Karpas-422 (cell line): ENCODE results near the gene KAT14. TPM values are rescaled to one million over a fixed set of nuclear protein-coding genes. Genes with fewer than 3 reads are reported as not detected.
"Not testable (repeated sequence)": the region's sequence is repeated elsewhere in the genome, so short reads cannot be mapped to it uniquely, and the experiment has no call there.

ENCODE experiments used
- DNase-seq: peaks from one replicate; pipeline ENCODE4 v3.0.0-alpha.2; 2015
- H2AFZ ChIP-seq: fragments of 200-600 bp; sonication (generic); 2 replicates; pipeline ENCODE4 v1.6.1; 2014; ENCODE audit warnings: antibody characterized with exemption, low read length, mixed read lengths
- H3K27ac ChIP-seq: fragments of 200-600 bp; sonication (generic); 2 replicates; pipeline ENCODE4 v1.5.1; 2014; ENCODE audit warnings: mild to moderate bottlenecking, low read length, moderate library complexity
- H3K27me3 ChIP-seq: fragments of 200-600 bp; sonication (generic); 2 replicates; pipeline ENCODE4 v1.6.1; 2014; ENCODE audit warnings: low read length, mixed read lengths
- H3K36me3 ChIP-seq: fragments of 200-600 bp; sonication (generic); 2 replicates; pipeline ENCODE4 v1.6.1; 2014; ENCODE audit warnings: low read length, mixed read lengths; ENCODE audit not compliant: insufficient read depth
- H3K4me1 ChIP-seq: fragments of 200-600 bp; sonication (generic); 2 replicates; pipeline ENCODE4 v1.6.1; 2014; ENCODE audit warnings: mild to moderate bottlenecking, low read length, mixed read lengths
- H3K4me2 ChIP-seq: fragments of 200-600 bp; sonication (generic); 2 replicates; pipeline ENCODE4 v1.6.1; 2014; ENCODE audit warnings: low read length, low read depth, mild to moderate bottlenecking; ENCODE audit not compliant: poor library complexity, severe bottlenecking
- H3K4me3 ChIP-seq: fragments of 200-600 bp; sonication (generic); 2 replicates; pipeline ENCODE4 v1.5.1; 2014; ENCODE audit warnings: mild to moderate bottlenecking, antibody characterized with exemption, low read length, mixed read lengths
- H3K79me2 ChIP-seq: fragments of 200-600 bp; sonication (generic); 2 replicates; pipeline ENCODE4 v1.6.1; 2014; ENCODE audit warnings: mild to moderate bottlenecking, low read length, mixed read lengths
- H3K9ac ChIP-seq: fragments of 200-600 bp; sonication (generic); 2 replicates; pipeline ENCODE4 v1.6.0; 2014; ENCODE audit warnings: low read length
- H3K9me2 ChIP-seq: fragments of 200-600 bp; sonication (generic), shearing (Covaris generic); replicated peaks from 2 replicates; pipeline ENCODE4 v1.6.0; 2014; ENCODE audit warnings: mild to moderate bottlenecking, low read length, moderate library complexity; ENCODE audit not compliant: insufficient read depth
- H3K9me3 ChIP-seq: fragments of 300-700, 200-600 bp; sonication (generic); 2 replicates; pipeline ENCODE4 v1.6.1; 2014; ENCODE audit warnings: low read length, mixed read lengths
- H4K20me1 ChIP-seq: fragments of 200-600 bp; sonication (generic); 2 replicates; pipeline ENCODE4 v1.6.1; 2014; ENCODE audit warnings: mild to moderate bottlenecking, antibody characterized with exemption, low read length, low read depth; ENCODE audit not compliant: insufficient read depth
- total RNA-seq: library from RNA; depleted of rRNA; stranded (reverse); fragments of >200 nt; shearing (Covaris generic); gene quantifications from 2 replicates; pipeline ENCODE4 v1.2.3, GENCODE V29; 2014; ENCODE audit warnings: low replicate concordance

KAT14 gene
- total RNA-seq, 1 experiment from 2014 or later, result 14.5 TPM

DNA sequence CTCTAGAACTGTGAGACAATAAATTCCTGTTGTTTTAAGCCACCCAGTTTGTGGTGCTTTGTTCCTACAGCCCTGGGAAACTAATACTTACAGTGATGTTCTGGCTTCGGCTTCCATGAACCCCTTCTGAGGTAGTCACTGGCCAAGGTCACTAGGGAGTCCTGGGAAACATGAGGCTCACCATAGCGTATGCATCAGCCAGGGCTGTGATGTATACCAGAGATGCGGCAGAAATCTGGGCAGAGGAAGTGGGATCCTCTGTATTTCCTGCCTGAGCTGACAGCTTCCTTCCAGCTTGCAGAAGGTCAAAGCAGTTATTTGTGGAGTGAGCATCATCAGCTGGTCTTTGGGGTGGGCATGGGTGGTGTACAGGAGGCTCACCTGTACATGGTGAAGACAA lies 27.9 kb downstream of the KAT14 start:
- Histone ChIP-seq H2AFZ (no peak overlapping the region), H3K9ac (no peak overlapping the region), H3K79me2 (peaks cover 43% of the 10 kb centered on the region), H3K36me3 (peaks cover 25% of the 10 kb centered on the region; the same call in 1 of the 2 replicates), H3K27ac (no peak overlapping the region), H3K9me2 (no peaks in the 10 kb centered on the region), H3K27me3 (no peaks in the 10 kb centered on the region), H3K4me2 (no peak overlapping the region), H3K4me3 (no peak overlapping the region), H4K20me1 (no peaks in the 10 kb centered on the region), H3K9me3 (no peaks in the 10 kb centered on the region), H3K4me1 (no peaks in the 10 kb centered on the region)
- DNase-seq, result no peak

DNA sequence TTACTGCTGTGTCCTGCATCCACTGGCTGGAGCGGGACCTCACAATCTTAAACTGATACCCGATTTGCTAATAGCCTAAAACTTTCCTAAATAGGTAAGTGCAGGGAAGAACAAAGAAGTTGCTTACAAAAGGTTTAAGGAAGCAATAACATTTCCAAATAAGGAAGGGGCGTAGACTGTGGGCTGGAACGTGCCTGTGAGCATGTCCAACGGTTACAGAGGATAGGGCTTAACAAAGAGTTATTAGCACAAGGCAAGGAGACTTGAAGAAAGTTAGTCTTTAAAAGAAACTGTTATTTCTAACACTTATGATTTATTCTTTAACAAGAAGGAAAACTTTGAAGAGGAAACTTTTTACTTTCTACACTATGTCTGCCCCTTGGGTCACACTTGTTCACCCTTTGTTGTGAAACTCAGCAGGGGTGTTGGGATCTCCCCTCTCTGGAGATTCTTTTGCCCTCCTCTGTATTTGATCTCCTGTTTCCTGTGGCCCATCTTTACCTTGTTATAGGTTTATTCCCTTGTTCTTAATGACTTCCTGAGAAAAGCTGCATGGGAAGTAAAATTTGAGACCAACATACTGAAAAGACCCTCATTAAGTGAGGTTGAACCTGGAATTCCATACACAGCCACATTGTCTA lies 28.7 kb downstream of the KAT14 start:
- Histone ChIP-seq H3K4me1 (no peaks in the 10 kb centered on the region), H3K27me3 (no peaks in the 10 kb centered on the region), H3K9me2 (no peaks in the 10 kb centered on the region), H3K36me3 (peaks cover 29% of the 10 kb centered on the region; the same call in 1 of the 2 replicates), H3K4me2 (no peak overlapping the region), H3K9me3 (no peaks in the 10 kb centered on the region), H4K20me1 (no peaks in the 10 kb centered on the region), H3K9ac (no peak overlapping the region), H2AFZ (no peak overlapping the region), H3K27ac (no peak overlapping the region), H3K79me2 (peaks cover 48% of the 10 kb centered on the region), H3K4me3 (no peak overlapping the region)
- no peak for DNase-seq

DNA sequence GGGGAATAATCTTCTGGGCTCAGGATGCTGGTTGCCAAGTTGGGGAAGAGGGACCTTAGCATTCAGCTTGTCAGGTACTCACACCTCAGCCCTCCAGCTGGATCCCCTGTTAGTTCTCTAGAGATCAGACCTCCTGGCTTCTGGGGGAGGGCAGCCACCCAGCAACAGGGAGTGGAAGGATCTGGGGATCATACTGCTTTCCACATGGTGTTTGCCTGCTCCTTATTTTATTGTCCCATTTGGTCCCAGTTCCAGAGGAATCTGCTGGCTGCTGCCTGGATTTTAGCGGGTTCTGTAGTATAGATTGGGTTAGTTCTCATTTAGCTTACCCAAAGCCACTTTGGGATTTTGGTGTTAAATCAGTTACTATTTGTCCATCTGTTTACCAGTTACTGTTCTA lies 29.3 kb downstream of the KAT14 start:
- peaks cover 48% of the 10 kb centered on the region for H3K79me2 ChIP-seq
- DNase-seq, result no peak
- H3K27me3 ChIP-seq, result no peaks in the 10 kb centered on the region
- H2AFZ ChIP-seq, result no peak overlapping the region
- peaks cover 29% of the 10 kb centered on the region; the same call in 1 of the 2 replicates for H3K36me3 ChIP-seq
- H3K9me2 ChIP-seq, result no peaks in the 10 kb centered on the region
- H3K27ac ChIP-seq, result no peak overlapping the region
- no peak overlapping the region for H3K9ac ChIP-seq
- H4K20me1 ChIP-seq, result no peaks in the 10 kb centered on the region
- no peaks in the 10 kb centered on the region for H3K4me1 ChIP-seq
- H3K4me2 ChIP-seq, result no peak overlapping the region
- no peak overlapping the region for H3K4me3 ChIP-seq
- no peaks in the 10 kb centered on the region for H3K9me3 ChIP-seq

DNA sequence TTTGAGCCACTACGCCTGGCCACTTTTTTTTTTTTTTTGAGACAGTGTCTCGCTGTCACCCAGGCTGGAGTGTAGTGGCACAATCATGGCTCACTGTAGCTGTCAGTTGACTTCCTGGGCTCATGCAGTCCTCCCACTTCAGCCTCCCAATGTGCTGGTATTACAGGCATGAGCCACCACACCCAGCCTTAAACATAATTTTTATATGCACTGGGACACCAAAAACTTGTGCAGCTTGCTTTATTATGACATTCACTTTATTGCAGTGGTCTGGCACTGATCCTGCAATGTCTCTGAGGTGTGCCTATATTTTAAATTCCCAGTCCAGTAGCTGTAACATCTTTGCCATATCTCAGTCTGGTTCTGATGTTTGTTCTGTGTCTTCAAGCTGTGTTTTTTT lies 34.7 kb downstream of the KAT14 start:
- H3K4me1 ChIP-seq, result no peaks in the 10 kb centered on the region

DNA sequence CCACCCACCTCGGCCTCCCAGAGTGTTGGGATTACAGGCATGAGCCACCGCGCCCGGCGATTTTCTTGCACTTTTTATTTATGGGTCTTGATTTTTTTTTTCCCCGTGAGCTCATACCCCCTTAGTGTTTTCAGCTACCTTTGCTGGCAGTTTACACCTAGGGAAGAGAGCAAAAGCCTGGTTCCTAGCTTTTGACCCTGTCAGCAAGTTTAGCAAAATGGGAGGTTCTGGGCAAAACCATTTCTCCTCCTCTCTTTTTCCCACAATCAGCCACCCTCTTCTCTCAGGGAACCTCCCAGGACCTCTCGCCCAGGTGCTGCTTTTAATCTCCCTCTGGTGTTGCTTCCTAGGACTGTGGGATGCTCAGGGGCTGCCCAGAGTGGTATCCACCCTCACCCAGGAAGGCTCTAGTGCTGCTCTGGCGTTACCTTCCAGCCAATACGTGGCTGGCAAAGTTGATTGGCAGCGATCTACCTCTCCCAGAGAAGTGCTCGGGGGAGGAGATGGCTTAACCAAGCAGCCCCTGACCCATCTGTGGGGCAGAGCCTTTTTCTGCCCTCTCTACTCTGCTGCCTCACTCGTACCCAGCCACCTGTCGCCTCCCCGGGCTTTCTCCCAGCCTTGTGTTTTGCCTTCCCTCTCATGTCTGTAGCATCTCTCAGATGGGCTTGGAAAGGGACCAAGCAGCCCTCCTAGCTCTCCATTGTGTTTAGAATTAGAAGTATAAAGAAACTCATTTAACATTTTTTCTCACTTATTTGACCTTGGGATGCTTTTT lies 37.4 kb downstream of the KAT14 start:
- H3K79me2 ChIP-seq, result peaks cover 58% of the 10 kb centered on the region
- H3K36me3 ChIP-seq, result peaks cover 17% of the 10 kb centered on the region; the same call in 1 of the 2 replicates
- H3K4me3 ChIP-seq, result no peak overlapping the region

More for the DNA sequence above, 34.7 kb downstream of the KAT14 start:
- Histone ChIP-seq H4K20me1 (no peaks in the 10 kb centered on the region), H3K36me3 (peaks cover 18% of the 10 kb centered on the region; the same call in 1 of the 2 replicates), H3K79me2 (peaks cover 67% of the 10 kb centered on the region), H3K9me3 (no peaks in the 10 kb centered on the region), H2AFZ (no peak overlapping the region), H3K27me3 (no peaks in the 10 kb centered on the region), H3K4me2 (no peak overlapping the region), H3K9ac (no peak overlapping the region), H3K4me3 (no peak overlapping the region), H3K9me2 (no peaks in the 10 kb centered on the region), H3K27ac (no peak overlapping the region)
- no peak for DNase-seq

DNA sequence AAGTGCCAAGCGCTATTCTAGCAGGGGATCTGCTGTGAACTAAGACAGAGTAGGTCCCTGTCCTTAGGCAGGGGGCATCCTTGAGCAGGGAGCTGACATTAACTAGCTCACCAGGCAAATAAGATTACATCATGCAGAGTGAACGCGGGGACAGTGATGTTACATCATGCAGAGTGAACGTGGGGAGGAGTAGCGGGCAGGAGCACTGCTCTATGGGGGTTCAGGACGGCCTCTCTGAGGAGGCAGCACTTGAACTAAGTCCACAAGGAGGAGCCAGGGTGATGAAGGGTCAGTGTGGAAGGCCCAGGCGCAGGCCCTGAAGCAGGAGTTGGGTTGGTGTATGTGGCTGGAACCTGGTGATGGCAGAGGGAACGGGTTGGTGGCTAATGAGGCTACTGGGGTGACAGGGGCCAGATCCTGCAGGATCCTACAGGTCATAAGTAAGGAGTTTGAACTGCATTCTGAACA lies 38.7 kb downstream of the KAT14 start:
- peaks cover 17% of the 10 kb centered on the region for H3K36me3 ChIP-seq
- H3K79me2 ChIP-seq, result peaks cover 53% of the 10 kb centered on the region
- DNase-seq, result no peak
- no peak overlapping the region for H3K4me2 ChIP-seq
- no peak overlapping the region for H3K27ac ChIP-seq
- H3K9me2 ChIP-seq, result no peaks in the 10 kb centered on the region
- no peak overlapping the region for H3K9ac ChIP-seq
- H3K27me3 ChIP-seq, result no peaks in the 10 kb centered on the region
- no peak overlapping the region for H3K4me3 ChIP-seq
- H2AFZ ChIP-seq, result no peak overlapping the region
- H4K20me1 ChIP-seq, result no peaks in the 10 kb centered on the region
- no peaks in the 10 kb centered on the region for H3K9me3 ChIP-seq
- H3K4me1 ChIP-seq, result no peaks in the 10 kb centered on the region

More for the DNA sequence above, 37.4 kb downstream of the KAT14 start:
- no peaks in the 10 kb centered on the region for H3K27me3 ChIP-seq
- no peak overlapping the region for H3K27ac ChIP-seq
- no peak overlapping the region for H3K9ac ChIP-seq
- H3K4me1 ChIP-seq, result no peaks in the 10 kb centered on the region
- no peak overlapping the region for H2AFZ ChIP-seq
- H3K4me2 ChIP-seq, result no peak overlapping the region
- no peaks in the 10 kb centered on the region for H3K9me3 ChIP-seq
- no peaks in the 10 kb centered on the region for H4K20me1 ChIP-seq
- no peak for DNase-seq
- H3K9me2 ChIP-seq, result no peaks in the 10 kb centered on the region

DNA sequence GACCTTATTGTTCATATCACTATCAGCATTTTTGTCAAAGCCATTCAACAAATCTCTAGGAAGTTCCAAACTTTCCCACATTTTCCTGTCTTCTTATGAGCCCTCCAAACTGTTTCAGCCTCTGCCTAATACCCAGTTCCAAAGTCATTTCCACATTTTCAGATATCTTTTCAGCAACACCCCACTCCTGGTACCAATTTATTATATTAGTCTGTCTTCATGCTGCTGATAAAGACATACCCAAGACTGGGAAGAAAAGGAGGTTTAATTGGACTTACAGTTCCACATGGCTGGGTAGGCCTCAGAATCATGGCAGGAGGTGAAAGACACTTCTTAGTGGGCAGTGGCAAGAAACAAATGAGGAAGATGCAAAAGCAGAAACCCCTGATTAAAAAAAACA lies 42.7 kb downstream of the KAT14 start:
- H3K4me3 ChIP-seq, H3K27me3 ChIP-seq, H3K9me2 ChIP-seq, H3K4me2 ChIP-seq, H3K27ac ChIP-seq, H4K20me1 ChIP-seq, H3K9me3 ChIP-seq, H2AFZ ChIP-seq, H3K9ac ChIP-seq, DNase-seq, H3K4me1 ChIP-seq: not testable (repeated sequence)
- H3K36me3 ChIP-seq, result peaks cover 29% of the 10 kb centered on the region
- H3K79me2 ChIP-seq, result peaks cover 24% of the 10 kb centered on the region

DNA sequence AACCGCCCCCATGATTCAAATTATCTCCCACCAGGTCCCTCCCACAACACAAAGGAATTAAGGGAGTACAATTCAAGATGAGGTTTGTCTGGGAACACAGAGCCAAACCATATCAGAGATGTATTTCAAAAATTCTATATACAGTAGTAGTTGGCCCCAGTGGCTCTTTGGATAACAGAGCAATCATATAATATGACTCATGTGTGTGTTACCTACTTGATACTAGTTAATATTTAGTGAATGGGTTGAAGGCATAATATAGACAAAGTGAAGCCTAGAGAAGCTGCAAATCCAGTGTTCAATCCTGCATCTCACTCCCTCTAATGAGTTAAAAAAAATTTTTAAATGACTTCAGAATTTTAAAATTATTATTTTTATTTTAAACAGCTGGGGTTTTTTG lies 43.2 kb downstream of the KAT14 start:
- no peak overlapping the region for H3K4me3 ChIP-seq
- no peaks in the 10 kb centered on the region for H3K9me2 ChIP-seq
- no peaks in the 10 kb centered on the region for H3K4me1 ChIP-seq
- H3K4me2 ChIP-seq, result no peak overlapping the region
- no peak overlapping the region for H3K27ac ChIP-seq
- H3K9me3 ChIP-seq, result no peaks in the 10 kb centered on the region
- no peaks in the 10 kb centered on the region for H4K20me1 ChIP-seq
- H3K27me3 ChIP-seq, result no peaks in the 10 kb centered on the region
- H3K9ac ChIP-seq, result no peak overlapping the region
- H3K79me2 ChIP-seq, result peaks cover 21% of the 10 kb centered on the region
- no peak overlapping the region for H2AFZ ChIP-seq
- DNase-seq, result no peak
- peaks cover 29% of the 10 kb centered on the region for H3K36me3 ChIP-seq
